Trophoblast cell (in vitro differentiated cells and primary cell): ENCODE measurements around the gene PITRM1.

Experiments used
- DNase-seq, 2 donors: peaks; one replicate each; pipeline ENCODE4 v3.0.0-alpha.2; 2016
- H2AFZ ChIP-seq: 2 replicates; pipeline ENCODE4 v1.6.1; 2013; ENCODE audit warnings: low read length, moderate library complexity, mild to moderate bottlenecking; ENCODE audit not compliant: insufficient read depth, poor library complexity
- H2AK5ac ChIP-seq: 2 replicates; pipeline ENCODE4 v1.6.1; 2013; ENCODE audit warnings: mild to moderate bottlenecking, low read length
- H2BK120ac ChIP-seq: 2 replicates; pipeline ENCODE4 v1.6.1; 2013; ENCODE audit warnings: low read length, mild to moderate bottlenecking, moderate library complexity; ENCODE audit not compliant: insufficient read depth, poor library complexity
- H2BK12ac ChIP-seq: 2 replicates; pipeline ENCODE4 v1.6.1; 2013; ENCODE audit warnings: mild to moderate bottlenecking, low read length, moderate library complexity
- H2BK5ac ChIP-seq: 2 replicates; pipeline ENCODE4 v1.6.1; 2013; ENCODE audit warnings: low read length, low read depth, moderate library complexity, mild to moderate bottlenecking; ENCODE audit not compliant: poor library complexity
- H3K14ac ChIP-seq: 2 replicates; pipeline ENCODE4 v1.6.1; 2013; ENCODE audit warnings: mild to moderate bottlenecking, low read length
- H3K18ac ChIP-seq: 2 replicates; pipeline ENCODE4 v1.6.1; 2013; ENCODE audit warnings: mild to moderate bottlenecking, low read length
- H3K23ac ChIP-seq: 2 replicates; pipeline ENCODE4 v1.6.1; 2013; ENCODE audit warnings: low read length
- H3K27ac ChIP-seq: 2 replicates; pipeline ENCODE4 v1.5.1; 2013; ENCODE audit warnings: low read depth, mild to moderate bottlenecking, inconsistent platforms, low read length, moderate library complexity
- H3K27me3 ChIP-seq: 2 replicates; pipeline ENCODE4 v1.6.1; 2013; ENCODE audit warnings: inconsistent platforms, mild to moderate bottlenecking, low read length, moderate library complexity; ENCODE audit not compliant: insufficient read depth
- H3K36me3 ChIP-seq, 2 experiments: 1 replicate in 1 of 2; 2 replicates in 1 of 2; pipeline ENCODE4 v1.6.1; 2013; ENCODE audit warnings: low read length in 2 of 2, mild to moderate bottlenecking in 2 of 2, moderate library complexity in 1 of 2; ENCODE audit not compliant: insufficient read depth in 2 of 2, control insufficient read depth in 1 of 2
- H3K4ac ChIP-seq: 2 replicates; pipeline ENCODE4 v1.6.1; 2013; ENCODE audit warnings: low read depth, mild to moderate bottlenecking, low read length, moderate library complexity
- H3K4me1 ChIP-seq, 2 experiments: 1 replicate in 1 of 2; 2 replicates in 1 of 2; pipeline ENCODE4 v1.6.1; 2013; ENCODE audit warnings: low read length in 2 of 2, mild to moderate bottlenecking in 2 of 2, moderate library complexity in 1 of 2; ENCODE audit not compliant: insufficient read depth in 2 of 2, control insufficient read depth in 1 of 2
- H3K4me2 ChIP-seq: 2 replicates; pipeline ENCODE4 v1.6.1; 2013; ENCODE audit warnings: inconsistent platforms, mild to moderate bottlenecking, low read length, moderate library complexity
- H3K4me3 ChIP-seq: 2 replicates; pipeline ENCODE4 v1.5.1; 2013; ENCODE audit warnings: mild to moderate bottlenecking, low read depth, low read length, inconsistent platforms
- H3K79me1 ChIP-seq: one replicate; pipeline ENCODE4 v1.6.1; 2013; ENCODE audit warnings: low read length
- H3K79me2 ChIP-seq: 2 replicates; pipeline ENCODE4 v1.6.1; 2013; ENCODE audit warnings: low read length, mild to moderate bottlenecking; ENCODE audit not compliant: control insufficient read depth, insufficient read depth, poor library complexity
- H3K9ac ChIP-seq: 2 replicates; pipeline ENCODE4 v1.6.1; 2013; ENCODE audit warnings: mild to moderate bottlenecking, low read length
- H3K9me3 ChIP-seq: 2 replicates; pipeline ENCODE4 v1.6.1; 2013; ENCODE audit warnings: low read depth, mild to moderate bottlenecking, control low read depth, inconsistent platforms, low read length; ENCODE audit not compliant: insufficient read depth
- H4K12ac ChIP-seq: 2 replicates; pipeline ENCODE4 v1.6.1; 2013; ENCODE audit warnings: low read depth, mild to moderate bottlenecking, low read length, moderate library complexity
- H4K8ac ChIP-seq: 2 replicates; pipeline ENCODE4 v1.6.1; 2013; ENCODE audit warnings: low read depth, mild to moderate bottlenecking, low read length, moderate library complexity
- H4K91ac ChIP-seq: one replicate; pipeline ENCODE4 v1.6.1; 2013; ENCODE audit warnings: low read depth, mild to moderate bottlenecking, low read length, moderate library complexity
- WGBS: extraction: QIAGEN DNeasy Blood & Tissue Kit; methylation state at CpG from one replicate; pipeline ENCODE4 v1.1.7; 2013; ENCODE audit warnings: missing lambda C conversion rate; ENCODE audit not compliant: insufficient read length, insufficient coverage; ENCODE audit errors: extremely low coverage; 5-methylcytosine and 5-hydroxymethylcytosine counted together

Gene PITRM1

GRCh38 chr10:3143791-3144434 lies 28.7 kb downstream of the PITRM1 start:
- DNase-seq = no peak
- Histone ChIP-seq H2BK120ac (no peak overlapping the region), H2AK5ac (no peak overlapping the region), H2AFZ (no peak overlapping the region), H3K23ac (no peak overlapping the region), H3K4me1 (no peaks in the 10 kb centered on the region), H4K12ac (no peak overlapping the region), H3K4me2 (no peak overlapping the region), H4K91ac (no peak overlapping the region), H3K4me3 (no peak overlapping the region), H3K9ac (no peak overlapping the region), H2BK12ac (no peak overlapping the region), H3K27me3 (no peaks in the 10 kb centered on the region), H2BK5ac (no peak overlapping the region), H4K8ac (no peak overlapping the region), H3K18ac (no peak overlapping the region), H3K79me2 (no peaks in the 10 kb centered on the region), H3K79me1 (no peaks in the 10 kb centered on the region), H3K14ac (no peak overlapping the region), H3K9me3 (peaks cover 2% of the 10 kb centered on the region), H3K4ac (no peak overlapping the region), H3K36me3 (peaks cover 59 to 69% of the 10 kb centered on the region in 2 experiments), H3K27ac (no peak overlapping the region)
- 100% methylated on average over 2 of the region's 19 CpGs for WGBS

- WGBS = 100% methylated on average over 1 of the region's 17 CpGs
- H3K4me1 ChIP-seq = no peaks in the 10 kb centered on the region
- H2BK5ac ChIP-seq = no peak overlapping the region
- no peak overlapping the region for H3K14ac ChIP-seq
- no peak overlapping the region for H3K4me2 ChIP-seq
- H2BK120ac ChIP-seq = no peak overlapping the region
- no peak overlapping the region for H2AFZ ChIP-seq
- peaks cover 2% of the 10 kb centered on the region for H3K9me3 ChIP-seq
- H4K12ac ChIP-seq = no peak overlapping the region
- DNase-seq = no peak
- H3K4ac ChIP-seq = no peak overlapping the region
- no peaks in the 10 kb centered on the region for H3K79me1 ChIP-seq
- H3K27me3 ChIP-seq = no peaks in the 10 kb centered on the region
- H4K8ac ChIP-seq = no peak overlapping the region
- H3K23ac ChIP-seq = no peak overlapping the region
- H2AK5ac ChIP-seq = no peak overlapping the region
- no peak overlapping the region for H3K4me3 ChIP-seq
- no peaks in the 10 kb centered on the region for H3K79me2 ChIP-seq
- H3K9ac ChIP-seq = no peak overlapping the region
- H3K36me3 ChIP-seq = peaks cover 62 to 72% of the 10 kb centered on the region in 2 experiments
- H3K27ac ChIP-seq = no peak overlapping the region
- no peak overlapping the region for H4K91ac ChIP-seq
- no peak overlapping the region for H3K18ac ChIP-seq
- H2BK12ac ChIP-seq = no peak overlapping the region
These were observed 29.2 kb downstream of the PITRM1 start for GRCh38 chr10:3143366-3143765.

GRCh38 chr10:3142146-3142875 lies 30.3 kb downstream of the PITRM1 start:
- no peak overlapping the region for H3K23ac ChIP-seq
- no peak overlapping the region for H3K18ac ChIP-seq
- H3K14ac ChIP-seq = no peak overlapping the region
- no peak overlapping the region for H2BK120ac ChIP-seq
- H3K9me3 ChIP-seq = peaks cover 2% of the 10 kb centered on the region
- no peak overlapping the region for H4K8ac ChIP-seq
- H3K4me3 ChIP-seq = no peak overlapping the region
- no peak overlapping the region for H4K91ac ChIP-seq
- no peak overlapping the region for H3K9ac ChIP-seq
- no peak for DNase-seq
- no peaks in the 10 kb centered on the region for H3K27me3 ChIP-seq
- no peak overlapping the region for H2AK5ac ChIP-seq
- H4K12ac ChIP-seq = no peak overlapping the region
- no peaks in the 10 kb centered on the region for H3K4me1 ChIP-seq
- no peak overlapping the region for H3K4me2 ChIP-seq
- no peaks in the 10 kb centered on the region for H3K79me1 ChIP-seq
- H3K27ac ChIP-seq = no peak overlapping the region
- peaks cover 64 to 72% of the 10 kb centered on the region in 2 experiments for H3K36me3 ChIP-seq
- H2AFZ ChIP-seq = no peak overlapping the region
- no peak overlapping the region for H3K4ac ChIP-seq
- no CpG with 5 or more reads among the region's 14 CpGs for WGBS
- no peak overlapping the region for H2BK12ac ChIP-seq
- no peaks in the 10 kb centered on the region for H3K79me2 ChIP-seq
- no peak overlapping the region for H2BK5ac ChIP-seq

GRCh38 chr10:3141351-3142005 lies 31.1 kb downstream of the PITRM1 start:
- H4K91ac ChIP-seq = no peak overlapping the region
- H2BK12ac ChIP-seq = no peak overlapping the region
- no peak overlapping the region for H3K27ac ChIP-seq
- H3K18ac ChIP-seq = no peak overlapping the region
- no peaks in the 10 kb centered on the region for H3K4me1 ChIP-seq
- no peak overlapping the region for H2BK5ac ChIP-seq
- no peak overlapping the region for H3K14ac ChIP-seq
- no CpG with 5 or more reads among the region's 21 CpGs for WGBS
- no peak for DNase-seq
- no peak overlapping the region for H2BK120ac ChIP-seq
- no peak overlapping the region for H3K9ac ChIP-seq
- H3K79me1 ChIP-seq = no peaks in the 10 kb centered on the region
- H3K23ac ChIP-seq = no peak overlapping the region
- H3K36me3 ChIP-seq = peaks cover 68 to 77% of the 10 kb centered on the region in 2 experiments
- H3K79me2 ChIP-seq = no peaks in the 10 kb centered on the region
- no peak overlapping the region for H3K4me2 ChIP-seq
- no peak overlapping the region for H2AFZ ChIP-seq
- H3K4me3 ChIP-seq = no peak overlapping the region
- no peak overlapping the region for H2AK5ac ChIP-seq
- H3K9me3 ChIP-seq = peaks cover 2% of the 10 kb centered on the region
- H3K27me3 ChIP-seq = no peaks in the 10 kb centered on the region
- H3K4ac ChIP-seq = no peak overlapping the region
- H4K12ac ChIP-seq = no peak overlapping the region
- no peak overlapping the region for H4K8ac ChIP-seq
